Osteoblast (primary cell): ENCODE measurements around the gene BORCS8. TPM values are rescaled to one million over a fixed set of nuclear protein-coding genes. Genes with fewer than 3 reads are reported as not detected.

Experiments
- DNase-seq: peaks from one replicate; pipeline ENCODE4 v3.0.0; 2011; ENCODE audit warnings: low spot score, mixed read lengths; ENCODE audit not compliant: insufficient read length; ENCODE audit errors: missing footprints
- H2AFZ ChIP-seq: 2 replicates; pipeline ENCODE4 v1.6.0; 2011; ENCODE audit warnings: mild to moderate bottlenecking, low read length
- H3K27ac ChIP-seq: 2 replicates; pipeline ENCODE4 v1.5.1; 2011; ENCODE audit warnings: mild to moderate bottlenecking, low read depth, low read length, moderate library complexity
- H3K27me3 ChIP-seq: 2 replicates; pipeline ENCODE4 v1.6.0; 2012; ENCODE audit warnings: mild to moderate bottlenecking, control low read depth, inconsistent platforms, low read length, moderate library complexity; ENCODE audit not compliant: insufficient read depth
- H3K36me3 ChIP-seq: 2 replicates; pipeline ENCODE4 v1.5.1; 2011; ENCODE audit warnings: mild to moderate bottlenecking, low read length, control low read depth, moderate library complexity; ENCODE audit not compliant: insufficient read depth
- H3K4me1 ChIP-seq: 2 replicates; pipeline ENCODE4 v1.5.1; 2011; ENCODE audit warnings: mild to moderate bottlenecking, low read length, control low read depth, moderate library complexity; ENCODE audit not compliant: insufficient read depth
- H3K4me2 ChIP-seq: 2 replicates; pipeline ENCODE4 v1.6.0; 2011; ENCODE audit warnings: mild to moderate bottlenecking, low read length; ENCODE audit not compliant: insufficient read depth
- H3K4me3 ChIP-seq: fragments of 200-600 bp; sonication (generic); 3 replicates; pipeline ENCODE4 v1.5.1; 2012; ENCODE audit warnings: mild to moderate bottlenecking, low read length, inconsistent platforms; ENCODE audit not compliant: insufficient read depth
- H3K79me2 ChIP-seq: 2 replicates; pipeline ENCODE4 v1.6.0; 2012; ENCODE audit warnings: mild to moderate bottlenecking, low read length, control low read depth, inconsistent platforms; ENCODE audit not compliant: insufficient read depth
- H3K9me3 ChIP-seq: 2 replicates; pipeline ENCODE4 v1.5.1; 2011; ENCODE audit warnings: low read depth, low read length, control low read depth
- H4K20me1 ChIP-seq: 2 replicates; pipeline ENCODE4 v1.6.0; 2012; ENCODE audit warnings: mild to moderate bottlenecking, low read length, control low read depth; ENCODE audit not compliant: insufficient read depth
- total RNA-seq: library from RNA; depleted of rRNA; stranded (reverse); fragments of >200 nt; gene quantifications from 2 replicates; pipeline ENCODE4 v1.2.3, GENCODE V29; 2012
- TF ChIP-seq, protein P1 (sequence below): IDR thresholded peaks from 2 replicates; pipeline ENCODE4 v1.5.1; 2011; ENCODE audit warnings: mild to moderate bottlenecking, low read depth, low read length, moderate library complexity; ENCODE audit errors: extremely low read depth

The BORCS8 gene
- total RNA-seq, 1 donor, result 17.4 TPM

DNA sequence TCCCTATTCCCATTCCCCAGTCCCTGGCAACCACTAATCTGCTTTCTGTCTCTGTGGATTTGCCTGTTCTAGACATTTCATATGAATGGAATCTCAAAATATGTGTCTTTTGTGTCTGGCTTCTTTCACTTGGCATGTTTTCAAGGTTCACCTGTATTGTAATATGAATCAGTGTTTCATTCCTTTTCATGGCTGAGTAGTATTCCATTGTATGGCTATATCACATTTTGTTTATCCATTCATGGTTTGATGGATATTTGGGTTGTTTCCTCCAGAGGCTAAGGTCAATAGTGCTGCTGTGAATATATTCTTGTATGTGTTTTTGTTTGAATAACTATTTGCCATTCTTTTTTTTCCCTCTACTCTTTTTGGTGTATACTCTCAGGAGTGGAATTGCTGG, 44.2 kb upstream of the BORCS8 start:
- H3K9me3 ChIP-seq, result peaks cover 4% of the 10 kb centered on the region
- no peaks in the 10 kb centered on the region for H4K20me1 ChIP-seq
- H3K27me3 ChIP-seq, result no peaks in the 10 kb centered on the region
- H3K4me3 ChIP-seq, result no peak overlapping the region
- H3K4me2 ChIP-seq, result no peak overlapping the region
- H3K79me2 ChIP-seq, result no peaks in the 10 kb centered on the region
- H2AFZ ChIP-seq, result no peak overlapping the region
- peak; percentile 2 for DNase-seq
- no peaks in the 10 kb centered on the region for H3K4me1 ChIP-seq
- no peak overlapping the region for H3K27ac ChIP-seq
- H3K36me3 ChIP-seq, result no peaks in the 10 kb centered on the region
- TF ChIP-seq, protein P1, sequence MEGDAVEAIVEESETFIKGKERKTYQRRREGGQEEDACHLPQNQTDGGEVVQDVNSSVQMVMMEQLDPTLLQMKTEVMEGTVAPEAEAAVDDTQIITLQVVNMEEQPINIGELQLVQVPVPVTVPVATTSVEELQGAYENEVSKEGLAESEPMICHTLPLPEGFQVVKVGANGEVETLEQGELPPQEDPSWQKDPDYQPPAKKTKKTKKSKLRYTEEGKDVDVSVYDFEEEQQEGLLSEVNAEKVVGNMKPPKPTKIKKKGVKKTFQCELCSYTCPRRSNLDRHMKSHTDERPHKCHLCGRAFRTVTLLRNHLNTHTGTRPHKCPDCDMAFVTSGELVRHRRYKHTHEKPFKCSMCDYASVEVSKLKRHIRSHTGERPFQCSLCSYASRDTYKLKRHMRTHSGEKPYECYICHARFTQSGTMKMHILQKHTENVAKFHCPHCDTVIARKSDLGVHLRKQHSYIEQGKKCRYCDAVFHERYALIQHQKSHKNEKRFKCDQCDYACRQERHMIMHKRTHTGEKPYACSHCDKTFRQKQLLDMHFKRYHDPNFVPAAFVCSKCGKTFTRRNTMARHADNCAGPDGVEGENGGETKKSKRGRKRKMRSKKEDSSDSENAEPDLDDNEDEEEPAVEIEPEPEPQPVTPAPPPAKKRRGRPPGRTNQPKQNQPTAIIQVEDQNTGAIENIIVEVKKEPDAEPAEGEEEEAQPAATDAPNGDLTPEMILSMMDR, result no peak

DNA sequence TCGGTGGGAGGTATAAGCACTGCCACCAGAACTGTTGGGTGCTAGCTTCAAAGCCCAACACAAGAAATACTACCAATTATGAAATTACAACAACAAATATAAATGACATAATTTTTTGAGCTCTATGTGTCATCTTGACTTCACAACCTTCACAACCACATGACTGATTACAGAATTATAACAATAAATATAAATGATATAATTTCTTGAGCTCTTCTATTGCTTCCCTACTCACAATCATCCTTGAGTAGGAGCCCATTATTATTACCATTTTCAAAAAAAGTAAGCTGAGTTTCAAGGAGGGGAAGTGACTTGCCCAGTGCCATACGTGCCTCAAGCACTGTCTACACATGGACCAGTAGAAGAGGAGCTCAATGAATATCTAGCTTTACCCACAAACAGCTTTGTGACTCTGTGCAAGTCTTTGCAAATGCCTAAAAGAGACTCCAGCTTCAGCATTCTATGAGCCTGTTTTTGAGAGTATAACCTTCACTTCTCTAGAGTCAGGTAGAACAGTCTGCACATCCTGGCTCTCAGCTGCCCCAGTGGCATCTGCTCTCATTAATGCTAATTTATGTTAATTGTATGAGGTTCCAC, 42.4 kb upstream of the BORCS8 start:
- Histone ChIP-seq H3K27ac (no peak overlapping the region), H2AFZ (no peak overlapping the region), H4K20me1 (no peaks in the 10 kb centered on the region), H3K9me3 (peaks cover 4% of the 10 kb centered on the region), H3K27me3 (no peaks in the 10 kb centered on the region), H3K79me2 (no peaks in the 10 kb centered on the region), H3K36me3 (no peaks in the 10 kb centered on the region), H3K4me1 (no peaks in the 10 kb centered on the region), H3K4me3 (no peak overlapping the region), H3K4me2 (no peak overlapping the region)
- TF ChIP-seq, protein P1, result no peak
- peak; percentile 64 for DNase-seq

DNA sequence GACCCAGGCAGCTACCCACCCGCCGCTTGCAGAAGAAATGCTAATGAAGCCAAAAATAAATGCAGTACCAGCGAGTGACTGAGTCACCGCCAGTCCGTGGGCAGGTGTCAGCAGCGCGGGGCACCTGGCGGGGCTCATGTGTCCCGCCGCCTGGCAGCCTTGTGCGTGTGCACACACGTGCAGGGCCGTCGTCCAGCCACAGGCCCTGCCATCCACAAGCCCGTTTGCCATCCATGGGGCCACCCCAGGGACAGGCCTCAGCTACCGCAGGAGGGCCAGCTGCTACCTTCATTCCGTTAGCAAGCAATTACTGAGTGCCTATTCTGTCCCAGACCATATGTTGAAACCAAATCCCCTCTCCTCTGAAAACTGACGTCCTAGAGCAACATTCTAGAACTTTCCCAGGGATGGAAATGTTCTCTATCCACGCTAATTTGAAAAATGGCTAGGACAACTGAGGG, 40.3 kb upstream of the BORCS8 start:
- TF ChIP-seq, protein P1, result no peak
- Histone ChIP-seq H3K27ac (no peak overlapping the region), H3K79me2 (no peaks in the 10 kb centered on the region), H3K27me3 (no peaks in the 10 kb centered on the region), H3K9me3 (peaks cover 4% of the 10 kb centered on the region), H3K36me3 (no peaks in the 10 kb centered on the region), H4K20me1 (no peaks in the 10 kb centered on the region), H3K4me2 (no peak overlapping the region), H3K4me1 (no peaks in the 10 kb centered on the region), H3K4me3 (no peak overlapping the region), H2AFZ (no peak overlapping the region)
- DNase-seq, result peak; percentile 41

DNA sequence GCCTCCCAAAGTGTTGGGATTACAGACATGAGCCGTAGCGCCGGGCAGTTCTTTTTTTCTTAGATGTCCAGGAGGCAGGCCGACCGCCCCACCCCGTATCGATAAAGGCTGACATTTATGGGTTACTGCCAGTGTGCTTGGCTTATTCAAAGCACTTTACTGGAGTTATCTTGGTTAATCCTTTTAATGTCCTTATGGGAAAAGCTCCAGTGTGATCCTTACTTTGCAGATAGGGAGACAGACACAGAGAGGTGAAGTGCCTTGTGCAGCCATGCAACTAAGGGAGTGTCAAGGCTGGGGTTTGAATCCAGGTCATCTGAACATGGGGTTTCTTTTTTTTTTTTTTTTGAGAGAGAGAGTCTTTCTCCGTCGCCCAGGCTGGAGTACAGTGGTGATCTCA, 39.0 kb upstream of the BORCS8 start:
- H2AFZ ChIP-seq, result no peak overlapping the region
- H3K9me3 ChIP-seq, result peaks cover 4% of the 10 kb centered on the region
- H3K36me3 ChIP-seq, result no peaks in the 10 kb centered on the region
- no peaks in the 10 kb centered on the region for H3K27me3 ChIP-seq
- H4K20me1 ChIP-seq, result no peaks in the 10 kb centered on the region
- H3K4me1 ChIP-seq, result no peaks in the 10 kb centered on the region
- DNase-seq, result peak; percentile 72
- TF ChIP-seq, protein P1, result no peak
- H3K4me2 ChIP-seq, result no peak overlapping the region
- H3K79me2 ChIP-seq, result no peaks in the 10 kb centered on the region
- no peak overlapping the region for H3K27ac ChIP-seq
- H3K4me3 ChIP-seq, result no peak overlapping the region
